Mucosa of stomach (tissue), 1 donor: ENCODE data around the gene FAM110D.

ENCODE experiments used
- H3K27me3 ChIP-seq: one replicate; pipeline ENCODE4 v1.7.0; 2013; ENCODE audit warnings: mild to moderate bottlenecking, low read length; ENCODE audit not compliant: control insufficient read depth, insufficient read depth
- H3K36me3 ChIP-seq: one replicate; pipeline ENCODE4 v1.7.0; 2013; ENCODE audit warnings: low read length; ENCODE audit not compliant: control insufficient read depth, insufficient read depth
- H3K4me1 ChIP-seq: one replicate; pipeline ENCODE4 v1.7.0; 2013; ENCODE audit warnings: mild to moderate bottlenecking, low read length; ENCODE audit not compliant: control insufficient read depth, insufficient read depth
- H3K4me3 ChIP-seq: one replicate; pipeline ENCODE4 v1.7.0; 2013; ENCODE audit warnings: low read length
- H3K9ac ChIP-seq: one replicate; pipeline ENCODE4 v1.7.0; 2013; ENCODE audit warnings: mild to moderate bottlenecking, low read length, moderate library complexity
- H3K9me3 ChIP-seq: one replicate; pipeline ENCODE4 v1.7.0; 2013; ENCODE audit warnings: mild to moderate bottlenecking, low read length, moderate library complexity; ENCODE audit not compliant: control insufficient read depth
- donor health status: Pancreatic carcinoma.

FAM110D gene

GRCh38 chr1:26159743-26160039 lies 812 bp downstream of the FAM110D start:
- Histone ChIP-seq H3K36me3 (no peaks in the 10 kb centered on the region), H3K4me1 (peaks cover 19% of the 10 kb centered on the region), H3K9me3 (no peaks in the 10 kb centered on the region), H3K27me3 (peaks cover 60% of the 10 kb centered on the region), H3K4me3 (no peak overlapping the region), H3K9ac (no peak overlapping the region)

DNA sequence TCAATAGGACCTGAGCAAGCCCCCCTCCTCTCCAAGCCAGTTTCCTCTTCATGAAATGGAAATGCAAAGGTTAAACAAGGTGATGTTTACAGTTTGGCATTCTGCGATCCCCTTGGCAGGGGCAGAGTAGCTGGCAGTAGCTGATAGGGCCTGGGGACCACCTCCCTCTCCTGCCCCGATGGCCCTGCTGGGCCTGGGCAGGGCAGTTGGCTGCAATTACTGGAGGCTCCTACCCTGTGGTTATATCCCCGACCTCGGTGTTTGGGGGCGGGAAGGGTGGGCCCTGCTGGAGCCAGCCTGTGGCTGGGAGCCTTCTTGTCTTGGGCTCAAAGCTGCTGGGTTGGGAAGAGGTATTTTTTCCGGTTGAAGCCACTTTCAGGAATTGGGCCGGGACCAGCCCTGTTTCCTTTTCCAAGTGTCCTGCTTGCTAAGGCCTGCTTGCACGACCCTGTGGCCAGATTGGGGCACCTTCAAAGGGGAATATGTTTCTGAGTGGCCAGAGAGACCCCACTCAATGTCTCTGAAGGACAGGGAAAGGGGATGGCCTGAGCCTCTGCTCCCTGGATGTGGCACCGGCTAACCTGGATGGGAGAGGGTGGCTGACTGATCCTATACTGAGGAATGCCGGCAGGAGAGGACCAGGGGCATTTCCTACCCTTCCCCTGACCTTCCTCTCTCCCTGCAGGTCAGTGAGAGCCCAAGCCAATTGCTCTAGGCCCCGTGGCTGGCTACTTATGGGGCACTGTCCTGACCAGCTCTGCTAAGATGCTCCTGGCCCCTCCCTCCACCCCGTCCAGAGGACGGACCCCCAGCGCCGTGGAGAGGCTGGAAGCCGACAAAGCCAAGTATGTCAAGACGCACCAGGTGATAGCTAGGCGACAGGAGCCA lies 1.9 kb downstream of the FAM110D start:
- Histone ChIP-seq H3K27me3 (peaks cover 58% of the 10 kb centered on the region), H3K4me1 (peaks cover 20% of the 10 kb centered on the region), H3K9me3 (no peaks in the 10 kb centered on the region), H3K36me3 (no peaks in the 10 kb centered on the region), H3K4me3 (no peak overlapping the region), H3K9ac (no peak overlapping the region)

DNA sequence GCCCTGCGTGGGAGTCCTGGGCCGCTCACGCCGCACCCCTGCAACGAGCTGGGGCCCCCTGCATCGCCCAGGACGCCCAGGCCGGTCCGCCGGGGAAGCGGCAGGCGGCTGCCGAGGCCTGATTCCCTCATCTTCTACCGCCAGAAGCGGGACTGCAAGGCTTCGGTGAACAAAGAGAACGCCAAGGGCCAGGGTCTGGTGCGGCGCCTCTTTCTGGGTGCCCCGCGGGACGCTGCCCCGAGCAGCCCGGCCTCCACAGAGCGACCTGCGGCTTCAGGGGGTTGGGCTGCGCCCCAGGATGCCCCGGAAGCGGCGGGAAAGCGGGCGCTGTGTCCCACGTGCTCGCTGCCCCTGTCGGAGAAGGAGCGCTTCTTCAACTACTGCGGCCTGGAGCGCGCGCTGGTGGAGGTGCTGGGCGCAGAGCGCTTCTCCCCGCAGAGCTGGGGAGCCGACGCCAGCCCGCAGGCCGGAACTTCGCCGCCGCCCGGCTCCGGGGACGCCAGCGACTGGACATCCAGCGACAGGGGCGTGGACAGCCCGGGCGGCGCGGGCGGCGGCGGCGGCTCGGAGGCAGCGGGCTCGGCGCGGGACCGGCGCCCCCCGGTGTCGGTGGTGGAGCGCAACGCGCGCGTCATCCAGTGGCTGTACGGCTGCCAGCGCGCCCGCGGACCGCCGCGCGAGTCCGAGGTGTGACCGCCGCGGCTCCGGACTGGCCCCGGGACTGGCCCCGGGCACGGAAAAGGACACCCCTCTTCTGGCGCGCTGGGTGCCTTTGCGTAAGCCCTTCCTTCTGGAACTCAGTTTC lies 2.7 kb downstream of the FAM110D start:
- H3K9ac ChIP-seq, result peak overlapping the region; percentile 34
- H3K9me3 ChIP-seq, result no peaks in the 10 kb centered on the region
- peaks cover 20% of the 10 kb centered on the region for H3K4me1 ChIP-seq
- no peaks in the 10 kb centered on the region for H3K36me3 ChIP-seq
- H3K4me3 ChIP-seq, result no peak overlapping the region
- peaks cover 52% of the 10 kb centered on the region for H3K27me3 ChIP-seq

DNA sequence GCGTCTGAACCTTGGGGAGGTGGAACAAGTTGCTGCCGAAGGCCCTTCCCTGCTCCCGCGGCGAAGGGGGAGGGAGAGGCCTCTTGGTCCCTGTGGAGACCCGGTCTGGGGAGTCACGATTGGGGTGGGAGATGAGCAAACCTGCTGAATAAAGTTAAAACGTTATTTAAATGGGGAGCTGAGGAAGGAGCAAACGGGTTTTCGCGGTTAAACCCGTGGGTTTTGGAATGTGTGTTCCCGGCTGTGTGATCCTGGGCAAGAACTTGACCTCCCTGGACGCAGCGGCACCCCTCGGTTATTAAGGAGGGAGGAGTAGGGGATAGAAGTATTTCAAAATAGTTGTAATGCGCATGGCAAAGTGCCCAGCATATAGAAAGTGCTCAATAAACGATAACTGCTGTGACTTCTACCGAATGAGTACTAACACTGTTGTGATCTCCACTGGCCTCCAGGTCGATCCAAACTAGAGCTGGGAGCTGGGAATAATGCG lies 3.4 kb downstream of the FAM110D start:
- Histone ChIP-seq H3K9ac (peak overlapping the region; percentile 34), H3K27me3 (peaks cover 47% of the 10 kb centered on the region), H3K9me3 (no peaks in the 10 kb centered on the region), H3K4me3 (no peak overlapping the region), H3K4me1 (peaks cover 20% of the 10 kb centered on the region), H3K36me3 (no peaks in the 10 kb centered on the region)

DNA sequence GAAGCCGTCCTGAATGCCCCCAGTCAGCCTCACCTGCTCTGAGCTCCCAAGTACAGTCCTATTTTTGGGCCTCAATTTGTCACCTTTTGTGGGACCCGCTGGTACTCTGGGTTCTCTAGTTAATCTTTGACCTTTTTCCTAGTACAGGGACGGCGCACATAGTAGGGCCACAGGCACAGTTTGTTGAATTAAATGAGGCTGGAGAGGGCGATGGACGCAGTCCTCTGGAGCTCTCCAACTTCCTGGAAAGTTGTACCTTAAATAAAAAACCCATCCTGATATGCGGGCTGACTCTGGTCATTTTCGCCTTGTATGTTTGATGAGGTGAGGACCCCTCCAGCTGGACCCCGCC lies 4.8 kb downstream of the FAM110D start:
- H3K9me3 ChIP-seq, result no peaks in the 10 kb centered on the region
- H3K9ac ChIP-seq, result no peak overlapping the region
- no peaks in the 10 kb centered on the region for H3K36me3 ChIP-seq
- H3K4me1 ChIP-seq, result peaks cover 20% of the 10 kb centered on the region
- H3K27me3 ChIP-seq, result peaks cover 39% of the 10 kb centered on the region
- no peak overlapping the region for H3K4me3 ChIP-seq

GRCh38 chr1:26164036-26164860 lies 5.4 kb downstream of the FAM110D start:
- H3K27me3 ChIP-seq, result peaks cover 39% of the 10 kb centered on the region
- H3K9ac ChIP-seq, result peak overlapping the region; percentile 34
- H3K4me3 ChIP-seq, result no peak overlapping the region
- peaks cover 20% of the 10 kb centered on the region for H3K4me1 ChIP-seq
- H3K9me3 ChIP-seq, result no peaks in the 10 kb centered on the region
- no peaks in the 10 kb centered on the region for H3K36me3 ChIP-seq

DNA sequence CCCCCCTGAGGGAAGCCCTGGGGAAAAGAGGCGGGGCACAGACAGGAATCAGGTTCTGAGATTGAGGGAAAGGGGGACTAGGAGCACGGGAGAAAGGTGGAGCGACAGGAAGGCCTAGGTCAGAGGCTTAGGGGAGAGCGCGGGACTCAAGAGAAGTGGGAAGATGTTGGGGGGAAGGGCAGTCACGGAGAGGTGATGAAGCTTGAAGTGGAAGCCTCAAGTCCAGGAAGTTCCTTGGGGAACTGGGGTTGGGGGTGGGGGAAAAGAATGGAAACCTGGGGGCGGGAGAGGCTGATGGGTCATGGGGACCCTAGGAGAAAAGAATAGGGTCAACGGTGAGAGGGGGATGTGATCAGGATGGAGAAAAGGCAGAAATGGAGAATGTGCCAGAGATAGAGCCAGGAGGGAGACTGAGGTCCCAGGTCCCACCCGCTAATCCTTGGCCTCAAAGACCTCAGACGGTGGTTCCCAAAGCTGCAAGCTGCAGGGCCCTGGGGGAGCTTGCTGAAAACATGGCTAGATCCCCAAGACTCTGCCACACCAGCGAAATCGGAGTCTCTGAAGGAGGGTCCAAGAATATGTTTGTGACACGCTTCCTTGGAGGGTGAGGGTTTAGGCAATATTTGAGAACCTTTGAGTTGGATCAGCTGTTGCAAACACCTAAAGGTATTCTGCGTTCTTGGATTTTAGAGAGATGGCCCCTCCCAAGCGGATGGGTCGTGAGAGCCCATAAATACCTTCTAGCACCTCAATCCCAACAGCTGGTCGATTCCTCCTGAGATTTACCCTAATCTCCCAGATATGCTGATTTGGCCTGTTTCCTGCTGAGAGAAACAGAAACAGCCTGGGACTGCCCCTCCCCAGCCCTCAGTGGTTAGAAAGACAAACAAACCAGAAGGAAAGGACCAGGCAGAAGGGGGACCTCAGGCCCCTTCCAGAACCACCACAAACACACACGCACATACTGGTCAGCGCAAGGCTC lies 6.3 kb downstream of the FAM110D start:
- no peaks in the 10 kb centered on the region for H3K36me3 ChIP-seq
- H3K4me3 ChIP-seq, result no peak overlapping the region
- peaks cover 36% of the 10 kb centered on the region for H3K27me3 ChIP-seq
- no peak overlapping the region for H3K9ac ChIP-seq
- peaks cover 20% of the 10 kb centered on the region for H3K4me1 ChIP-seq
- H3K9me3 ChIP-seq, result no peaks in the 10 kb centered on the region

DNA sequence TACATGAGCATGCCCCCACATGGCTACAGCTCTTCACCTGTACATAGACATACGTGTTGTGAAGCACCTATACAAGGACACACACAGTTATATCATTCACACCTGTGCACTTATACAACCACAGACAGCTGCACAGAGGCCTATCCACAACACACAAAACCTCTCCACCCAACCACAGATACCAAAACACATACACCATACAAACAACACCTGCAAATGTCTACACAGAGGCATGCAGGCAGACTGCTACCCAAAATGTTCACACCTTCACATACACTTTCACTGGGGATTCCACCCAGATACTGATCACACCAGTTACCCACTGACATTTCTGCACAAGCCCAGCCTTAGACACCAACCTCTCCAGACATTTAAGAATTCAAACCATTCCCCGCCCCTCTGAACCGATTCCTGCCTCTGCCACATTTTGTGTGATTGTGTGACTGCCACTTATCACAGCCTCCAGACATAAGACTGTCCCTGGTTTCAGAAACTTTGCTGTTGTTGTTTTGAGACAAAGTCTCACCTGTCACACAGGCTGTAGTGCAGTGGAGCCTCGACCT lies 7.9 kb downstream of the FAM110D start:
- no peaks in the 10 kb centered on the region for H3K9me3 ChIP-seq
- peaks cover 12% of the 10 kb centered on the region for H3K4me1 ChIP-seq
- H3K4me3 ChIP-seq, result no peak overlapping the region
- no peak overlapping the region for H3K9ac ChIP-seq
- H3K27me3 ChIP-seq, result peaks cover 22% of the 10 kb centered on the region
- no peaks in the 10 kb centered on the region for H3K36me3 ChIP-seq

DNA sequence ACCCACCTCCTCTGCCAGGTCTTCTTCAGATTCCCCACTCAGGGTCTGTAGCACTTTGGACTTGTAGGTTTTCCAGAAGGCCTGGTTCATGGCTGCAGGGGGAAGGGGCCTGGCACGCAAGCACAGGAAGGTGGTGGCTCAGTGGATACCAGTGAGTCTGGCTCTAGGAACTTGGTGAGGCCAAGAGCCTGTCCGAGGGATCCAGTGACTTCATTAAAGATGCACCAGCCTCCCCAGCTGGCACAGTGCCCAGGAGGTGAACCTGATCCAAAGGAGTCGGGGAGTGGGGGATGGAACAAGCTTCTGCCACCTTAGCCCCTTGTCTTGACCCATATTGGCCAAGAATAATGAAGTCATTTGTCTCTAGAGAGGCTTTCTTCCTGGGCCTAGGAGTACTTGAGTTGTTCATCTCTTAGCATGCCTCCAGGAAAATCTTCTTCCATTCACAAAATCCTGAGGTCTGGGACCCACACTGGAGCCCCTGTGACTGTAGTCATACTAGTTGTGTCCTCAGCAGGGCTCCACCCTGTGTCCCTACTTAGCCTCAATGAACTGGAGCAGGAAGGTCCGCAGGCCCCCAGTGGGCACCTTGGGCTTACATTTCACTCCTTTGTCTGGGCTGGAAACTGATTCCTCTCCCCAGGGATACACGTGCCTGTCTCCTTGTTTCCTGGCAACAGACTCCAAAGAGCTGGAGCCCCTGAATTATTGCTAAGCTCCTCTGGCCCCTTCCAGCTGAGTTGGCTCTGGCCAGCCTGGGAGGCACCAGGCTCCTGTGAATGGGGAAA lies 9.7 kb downstream of the FAM110D start, which contains the start of gene C1orf232:
TSS of gene C1orf232 (minus strand) at position 554 of the 788 bp plus-strand sequence. CDS start at position 90, 464 bp downstream.
- Histone ChIP-seq H3K27me3 (peaks cover 13% of the 10 kb centered on the region), H3K9ac (peak within 1 kb of the TSS; percentile 94), H3K9me3 (no peaks in the 10 kb centered on the region)

GRCh38 chr1:26169198-26169554 lies 10.3 kb downstream of the FAM110D start:
- Histone ChIP-seq H3K9me3 (no peaks in the 10 kb centered on the region), H3K4me3 (no peak overlapping the region), H3K9ac (peak overlapping the region; percentile 94), H3K4me1 (peaks cover 5% of the 10 kb centered on the region), H3K36me3 (no peaks in the 10 kb centered on the region), H3K27me3 (peaks cover 13% of the 10 kb centered on the region)

More for the DNA sequence above, 9.7 kb downstream of the FAM110D start, which contains the start of gene C1orf232:
- Histone ChIP-seq H3K36me3 (no peaks in the 10 kb centered on the region), H3K4me3 (peak within 1 kb of the TSS; percentile 86), H3K4me1 (peaks cover 5% of the 10 kb centered on the region)
